GM18907 (cell line): ENCODE results near the gene ODAD4.
A peak's percentile ranks its signal among the peaks of the same experiment; 100 is the strongest.

Source experiments
- ATAC-seq: cut with Tn5 transposase; IDR thresholded peaks from one replicate; pipeline ENCODE4 v1.9.1; 2021; ENCODE audit warnings: mild to moderate bottlenecking, moderate library complexity; ENCODE audit not compliant: unreplicated experiment

The ODAD4 gene

GRCh38 chr17:41939693-41940090 is 9.3 kb downstream of the ODAD4 start:
- no peak for ATAC-seq

- no peak for ATAC-seq
Observed at GRCh38 chr17:41941168-41941567, 10.8 kb downstream of the ODAD4 start.

GRCh38 chr17:41942626-41943373 is 12.4 kb downstream of the ODAD4 start:
- ATAC-seq = no peak

GRCh38 chr17:41943492-41943891 is 13.1 kb downstream of the ODAD4 start:
- no peak for ATAC-seq

DNA sequence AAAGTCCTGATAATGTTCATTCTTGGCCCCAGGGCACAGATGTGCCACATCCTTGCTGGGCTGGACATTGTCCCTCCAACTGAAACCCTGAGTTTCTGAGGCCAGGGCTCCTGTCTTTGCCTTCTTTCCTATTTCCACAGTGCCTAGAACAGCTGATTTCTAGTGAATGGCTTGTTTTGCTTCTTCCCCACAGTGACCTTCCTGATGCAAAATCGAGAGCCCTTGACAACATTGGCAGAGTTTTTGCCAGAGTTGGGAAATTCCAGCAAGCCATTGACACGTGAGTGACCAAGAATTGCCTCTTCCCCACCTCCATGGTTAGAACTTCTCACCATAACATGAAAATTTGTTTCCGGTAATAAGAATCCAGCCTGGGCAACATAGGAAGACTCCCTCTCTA is 14.5 kb downstream of the ODAD4 start:
- no peak for ATAC-seq

- no peak for ATAC-seq
Observed at GRCh38 chr17:41948762-41949460, 18.5 kb downstream of the ODAD4 start.

DNA sequence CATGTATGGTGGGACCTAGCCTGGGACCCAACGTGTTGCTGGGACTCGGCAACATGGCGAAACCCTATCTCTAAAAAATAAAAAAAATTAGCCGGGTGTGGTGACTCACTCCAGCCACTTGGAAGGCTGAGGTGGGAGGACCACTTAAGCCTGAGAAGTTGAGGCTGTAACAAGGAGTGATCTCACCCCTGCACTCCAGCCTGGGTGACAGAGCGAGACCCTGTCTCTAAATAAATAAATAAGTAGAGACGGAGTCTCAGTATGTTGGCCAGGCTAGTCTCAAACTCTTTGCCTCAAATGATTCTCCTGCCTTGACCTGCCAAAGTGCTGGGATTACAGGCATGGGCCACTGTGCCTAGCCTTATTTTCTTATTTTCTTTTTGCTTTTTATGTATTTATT is 26.1 kb downstream of the ODAD4 start:
- no peak for ATAC-seq

GRCh38 chr17:41957031-41957868 is 26.8 kb downstream of the ODAD4 start:
- ATAC-seq = no peak

GRCh38 chr17:41957869-41958439 is 27.5 kb downstream of the ODAD4 start:
- ATAC-seq = no peak

DNA sequence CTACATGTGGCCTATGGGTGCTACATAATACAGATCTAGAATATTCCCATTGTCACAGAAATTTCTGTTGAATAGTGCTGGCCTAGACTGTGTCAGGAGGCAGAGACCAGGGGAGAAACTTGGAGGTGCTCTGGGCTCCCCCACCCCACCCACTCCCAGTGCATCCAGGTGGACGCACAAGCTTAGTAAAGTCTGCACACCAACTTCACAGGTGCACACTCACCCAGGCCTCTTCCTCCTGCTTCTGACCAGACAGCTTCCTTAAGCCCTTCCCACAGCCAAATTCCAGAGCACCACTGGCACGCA is 28.6 kb downstream of the ODAD4 start:
- ATAC-seq = no peak

DNA sequence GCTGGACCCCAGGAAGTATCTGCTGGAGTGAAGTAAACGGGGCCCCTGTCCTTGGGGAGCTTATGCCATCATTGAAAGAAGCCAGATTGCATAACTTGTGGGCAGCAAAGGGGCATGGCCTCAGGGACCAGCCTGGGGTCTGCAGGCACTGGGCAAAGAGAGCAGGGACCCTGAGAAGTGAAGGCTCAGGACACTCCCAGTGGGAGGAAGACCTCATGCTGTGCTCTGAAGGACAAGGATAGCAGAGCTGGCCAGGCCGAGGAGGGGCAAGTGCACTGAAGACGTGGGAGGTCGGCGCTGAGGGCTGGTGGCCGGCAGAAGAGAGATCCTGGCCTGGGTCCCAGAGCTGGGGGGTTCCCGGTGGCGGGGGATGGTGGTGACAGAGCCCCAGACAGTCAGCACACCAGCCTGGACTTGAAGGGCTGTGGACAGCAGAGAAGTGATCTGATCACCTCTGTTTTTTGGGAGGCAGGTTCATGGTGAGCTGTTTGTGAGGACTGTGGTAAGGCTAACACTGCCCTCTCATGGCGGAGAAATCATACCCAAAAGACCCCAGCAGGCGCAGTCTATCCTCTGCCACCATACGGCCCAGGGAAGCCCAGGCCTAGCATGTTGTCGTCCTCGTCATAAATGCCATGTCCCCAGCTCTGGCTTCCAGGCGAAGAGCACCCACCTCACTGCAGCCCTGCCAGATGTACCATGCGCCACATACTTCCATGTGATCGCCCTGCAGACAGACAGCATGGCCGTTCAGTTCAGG is 29.1 kb downstream of the ODAD4 start:
- ATAC-seq = no peak

DNA sequence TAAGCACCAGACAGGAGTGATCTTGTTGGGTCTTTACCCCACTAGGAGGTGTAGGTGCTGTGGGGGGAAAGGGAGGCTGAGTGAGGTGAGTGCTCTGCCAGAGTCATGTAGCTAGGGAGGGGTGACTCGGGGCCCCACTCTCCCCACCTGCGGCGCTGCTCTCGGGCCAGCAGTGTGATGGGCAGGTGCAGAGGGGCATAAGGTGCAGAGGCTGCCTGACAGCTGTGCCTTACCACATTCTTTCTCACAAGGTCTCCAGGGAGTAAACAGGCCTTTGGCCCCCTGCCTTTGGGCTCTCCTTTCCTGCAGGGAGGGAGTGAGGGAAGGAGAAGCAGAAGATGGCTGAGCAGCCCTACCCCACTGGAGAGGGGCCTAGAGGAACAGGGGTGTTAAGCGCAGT is 31.7 kb downstream of the ODAD4 start:
- no peak for ATAC-seq

GRCh38 chr17:41962768-41963434 is 32.5 kb downstream of the ODAD4 start:
- no peak for ATAC-seq

- ATAC-seq = peak; percentile 42
Observed at GRCh38 chr17:41965694-41966462, 35.5 kb downstream of the ODAD4 start.

GRCh38 chr17:41966463-41967140 is 36.2 kb downstream of the ODAD4 start, which contains the start of gene CNP:
Gene CNP, plus strand, starts transcription at chr17:41966795. Its CDS starts 90 bp downstream, at chr17:41966885.
- ATAC-seq = peak; percentile 68

- ATAC-seq = peak; percentile 13
Observed at GRCh38 chr17:41967141-41967920, 36.9 kb downstream of the ODAD4 start.

DNA sequence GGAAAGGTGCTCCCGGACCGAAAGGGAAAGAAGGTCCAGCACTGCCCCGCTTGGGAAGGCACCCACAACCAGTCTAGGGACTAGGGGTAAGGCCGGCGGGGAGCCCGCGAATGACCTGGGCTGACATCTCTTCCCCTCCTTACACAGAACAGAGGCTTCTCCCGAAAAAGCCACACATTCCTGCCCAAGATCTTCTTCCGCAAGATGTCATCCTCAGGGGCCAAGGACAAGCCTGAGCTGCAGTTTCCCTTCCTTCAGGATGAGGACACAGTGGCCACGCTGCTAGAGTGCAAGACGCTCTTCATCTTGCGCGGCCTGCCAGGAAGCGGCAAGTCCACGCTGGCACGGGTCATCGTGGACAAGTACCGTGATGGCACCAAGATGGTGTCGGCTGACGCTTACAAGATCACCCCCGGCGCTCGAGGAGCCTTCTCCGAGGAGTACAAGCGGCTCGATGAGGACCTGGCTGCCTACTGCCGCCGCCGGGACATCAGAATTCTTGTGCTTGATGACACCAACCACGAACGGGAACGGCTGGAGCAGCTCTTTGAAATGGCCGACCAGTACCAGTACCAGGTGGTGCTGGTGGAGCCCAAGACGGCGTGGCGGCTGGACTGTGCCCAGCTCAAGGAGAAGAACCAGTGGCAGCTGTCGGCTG is 37.6 kb downstream of the ODAD4 start:
- ATAC-seq = no peak
